Fibroblast of lung (primary cell): ENCODE measurements around the gene WNT3. TPM values are rescaled to one million over a fixed set of nuclear protein-coding genes. Genes with fewer than 3 reads are reported as not detected.
"Not testable (repeated sequence)": the region's sequence is repeated elsewhere in the genome, so short reads cannot be mapped to it uniquely, and the experiment has no call there.

ENCODE experiments used
- DNase-seq, 2 donors: peaks; one replicate each; pipeline versions ENCODE4 v3.0.0 to v3.0.0-alpha.2; 2010; ENCODE audit warnings: low read depth in 2 of 2
- H2AFZ ChIP-seq: 2 replicates; pipeline ENCODE4 v1.5.1; 2012; ENCODE audit warnings: low read length, control low read depth, inconsistent platforms
- H3K27ac ChIP-seq: 2 replicates; pipeline ENCODE4 v1.5.1; 2011; ENCODE audit warnings: low read length, control low read depth; ENCODE audit not compliant: insufficient read depth
- H3K27me3 ChIP-seq: 2 replicates; pipeline ENCODE4 v1.5.1; 2011; ENCODE audit warnings: mild to moderate bottlenecking, low read length; ENCODE audit not compliant: control insufficient read depth, insufficient read depth
- H3K36me3 ChIP-seq: 2 replicates; pipeline ENCODE4 v1.5.1; 2011; ENCODE audit warnings: low read length; ENCODE audit not compliant: control insufficient read depth, insufficient read depth
- H3K4me1 ChIP-seq: 2 replicates; pipeline ENCODE4 v1.5.1; 2011; ENCODE audit warnings: low read length; ENCODE audit not compliant: control insufficient read depth, insufficient read depth; ENCODE audit errors: extremely low read depth
- H3K4me2 ChIP-seq: 2 replicates; pipeline ENCODE4 v1.5.1; 2011; ENCODE audit warnings: low read length, control low read depth; ENCODE audit not compliant: insufficient read depth; ENCODE audit errors: extremely low read depth
- H3K4me3 ChIP-seq, 4 experiments: fragments of 200-600 bp in 1 of 4; sonication (generic) in 1 of 4; replicated peaks in 1 of 4; 2 replicates each; pipeline ENCODE4 v1.5.1; 2011 to 2016; ENCODE audit warnings: low read length in 4 of 4, low read depth in 3 of 4, mild to moderate bottlenecking in 3 of 4, control low read depth in 2 of 4, inconsistent platforms in 1 of 4, mixed read lengths in 1 of 4; ENCODE audit not compliant: insufficient read depth in 1 of 4; ENCODE audit errors: control extremely low read depth in 1 of 4
- H3K79me2 ChIP-seq: 2 replicates; pipeline ENCODE4 v1.5.1; 2012; ENCODE audit warnings: mild to moderate bottlenecking, low read length, inconsistent platforms; ENCODE audit not compliant: control insufficient read depth, insufficient read depth
- H3K9ac ChIP-seq: 2 replicates; pipeline ENCODE4 v1.5.1; 2011; ENCODE audit warnings: mild to moderate bottlenecking, low read length, control low read depth; ENCODE audit not compliant: insufficient read depth
- H3K9me3 ChIP-seq: 2 replicates; pipeline ENCODE4 v1.5.1; 2012; ENCODE audit warnings: low read depth, low read length; ENCODE audit not compliant: control insufficient read depth, insufficient read depth
- H4K20me1 ChIP-seq: 2 replicates; pipeline ENCODE4 v1.5.1; 2011; ENCODE audit warnings: low read length; ENCODE audit not compliant: control insufficient read depth, insufficient read depth; ENCODE audit errors: extremely low read depth
- CTCF ChIP-seq, 2 donors: IDR thresholded peaks in 1 of 2; conservative IDR thresholded peaks in 1 of 2; 1 replicate in 1 of 2; 2 replicates in 1 of 2; pipeline ENCODE4 v1.5.1; 2011 to 2012; ENCODE audit warnings: low read length in 2 of 2, control low read depth in 1 of 2, inconsistent platforms in 1 of 2, low read depth in 1 of 2, mild to moderate bottlenecking in 1 of 2
- EZH2 ChIP-seq: IDR thresholded peaks from 2 replicates; pipeline ENCODE4 v1.5.1; 2012; ENCODE audit warnings: low read length, control low read depth, mild to moderate bottlenecking; ENCODE audit errors: missing control alignments
- polyA plus RNA-seq, 2 donors: library from polyadenylated mRNA; depleted of rRNA in 1 of 2; stranded (reverse) in 1 of 2; unstranded in 1 of 2; fragments of >200 nt; gene quantifications; 2 replicates each; pipeline ENCODE4 v1.2.1, GENCODE V29; 2011 to 2012; ENCODE audit warnings: missing spikeins in 1 of 2
- total RNA-seq: library from RNA; depleted of rRNA; stranded (reverse); fragments of >200 nt; gene quantifications from 2 replicates; pipeline ENCODE4 v1.2.1, GENCODE V29; 2014

WNT3 gene
- total and polyA plus RNA-seq, 2 donors (not counting 1 experiment from before 2014, with no cell fraction given) = 1.3 to 1.5 TPM

- H3K4me2 ChIP-seq = no peak overlapping the region
- no peaks in the 10 kb centered on the region for H3K79me2 ChIP-seq
- H2AFZ ChIP-seq = no peak overlapping the region
- no peak overlapping the region for H3K27ac ChIP-seq
- no peaks in the 10 kb centered on the region for H3K4me1 ChIP-seq
- DNase-seq = no peak
- H3K4me3 ChIP-seq = no peak overlapping the region
- no peaks in the 10 kb centered on the region for H4K20me1 ChIP-seq
- TF ChIP-seq EZH2 (no peak), CTCF (conservative IDR thresholded peaks at IDR 0.05 in 1 of 2, IDR thresholded peaks at IDR 0.05 in 1 of 2; ENCODE audit: low read depth in 1 of 2, low read length in 2 of 2) (peak; percentile 46 to 69)
- peaks cover 18% of the 10 kb centered on the region for H3K27me3 ChIP-seq
- H3K9me3 ChIP-seq = no peaks in the 10 kb centered on the region
- H3K36me3 ChIP-seq = no peaks in the 10 kb centered on the region
- H3K9ac ChIP-seq = no peak overlapping the region
These were observed 24.3 kb upstream of the WNT3 start for GRCh38 chr17:46842835-46843234.

- Histone ChIP-seq H3K4me3 (peak overlapping the region in 1 of 4 experiments; percentile 11), H3K36me3 (no peaks in the 10 kb centered on the region), H3K4me1 (no peaks in the 10 kb centered on the region), H2AFZ (no peak overlapping the region), H3K9ac (no peak overlapping the region), H3K79me2 (no peaks in the 10 kb centered on the region), H3K27ac (no peak overlapping the region), H3K27me3 (peaks cover 13% of the 10 kb centered on the region), H4K20me1 (no peaks in the 10 kb centered on the region), H3K4me2 (no peak overlapping the region), H3K9me3 (no peaks in the 10 kb centered on the region)
- TF ChIP-seq EZH2 = no peak
- peak; percentile 35 to 71 for TF ChIP-seq CTCF (conservative IDR thresholded peaks at IDR 0.05 in 1 of 2, IDR thresholded peaks at IDR 0.05 in 1 of 2; ENCODE audit: low read depth in 1 of 2, low read length in 2 of 2)
- DNase-seq = no peak
These were observed 23.3 kb upstream of the WNT3 start for GRCh38 chr17:46841561-46842379.

- H3K4me3 ChIP-seq, H2AFZ ChIP-seq, H4K20me1 ChIP-seq, DNase-seq, H3K9me3 ChIP-seq, H3K4me2 ChIP-seq, H3K4me1 ChIP-seq, H3K79me2 ChIP-seq, H3K27ac ChIP-seq, H3K36me3 ChIP-seq, H3K27me3 ChIP-seq, H3K9ac ChIP-seq: not testable (repeated sequence)
These were observed 22.1 kb upstream of the WNT3 start for GRCh38 chr17:46840596-46840995.
